Motor neuron (in vitro differentiated cells): ENCODE data around the gene SHKBP1. TPM values are rescaled to one million over a fixed set of nuclear protein-coding genes. Genes with fewer than 3 reads are reported as not detected.
"Not testable (repeated sequence)": the region's sequence is repeated elsewhere in the genome, so short reads cannot be mapped to it uniquely, and the experiment has no call there.

Experiments
- ATAC-seq, 8 experiments: fragments of 200-7000 bp; cut with Tn5 transposase; replicated peaks in 6 of 8; 2 replicates each; pipeline ENCODE4 v1.8.0; 2021; ENCODE audit warnings: mild to moderate bottlenecking in 8 of 8, moderate library complexity in 8 of 8
- H3K27ac ChIP-seq, 2 donors: fragments of 250-450 bp; sonication (Bioruptor Pico); 2 replicates each; pipeline ENCODE4 v1.9.0; 2021; ENCODE audit warnings: antibody characterized with exemption in 2 of 2, mild to moderate bottlenecking in 2 of 2, moderate library complexity in 1 of 2
- H3K4me1 ChIP-seq, 2 donors: fragments of 250-450 bp; sonication (Bioruptor Pico); replicated peaks in 1 of 2; 2 replicates each; pipeline ENCODE4 v1.6.1; 2021; ENCODE audit warnings: antibody characterized with exemption in 2 of 2, mild to moderate bottlenecking in 2 of 2, moderate library complexity in 1 of 2
- H3K4me3 ChIP-seq, 5 donors: fragments of 250-450 bp; sonication (Bioruptor Pico); 2 replicates each; pipeline ENCODE4 v1.9.0; 2021; ENCODE audit warnings: antibody characterized with exemption in 5 of 5, mild to moderate bottlenecking in 5 of 5, moderate library complexity in 4 of 5
- WGBS, 10 experiments: fragments of 450-650 bp; shearing (Covaris generic); methylation state at CpG; one replicate each; pipeline ENCODE4 v1.0.0; 2022; 5-methylcytosine and 5-hydroxymethylcytosine counted together
- in situ Hi-C, 9 experiments: fragments of 400-800 bp; cut with MboI; loops; one replicate each; pipeline ENCODE4 v1.15.0; 2021; ENCODE audit warnings: low sequenced_read_pairs in 9 of 9, low pct_unique_long_range_greater_than_20kb in 2 of 9; ENCODE audit not compliant: unreplicated experiment in 9 of 9
- total RNA-seq, 8 experiments: library from RNA; unstranded; fragments of 300-600 nt; gene quantifications; 2 replicates each; pipeline versions ENCODE4 v1.2.3 to v1.2.4, GENCODE V29; 2022

SHKBP1 gene
- total RNA-seq, 8 experiments from 2014 or later: 10.0 to 37.1 (median 21.2) TPM

GRCh38 chr19:40620161-40620485 is 43.5 kb downstream of the SHKBP1 start:
- H3K27ac ChIP-seq: no peak overlapping the region
- in situ Hi-C loops: no loop called here
- peaks cover 0 to 12% of the 10 kb centered on the region in 2 donors for H3K4me1 ChIP-seq
- ATAC-seq: no peak
- 82 to 94% (median 90%) methylated on average over 2 to 8 of the region's 8 CpGs for WGBS, 10 experiments
- no peak overlapping the region for H3K4me3 ChIP-seq

DNA sequence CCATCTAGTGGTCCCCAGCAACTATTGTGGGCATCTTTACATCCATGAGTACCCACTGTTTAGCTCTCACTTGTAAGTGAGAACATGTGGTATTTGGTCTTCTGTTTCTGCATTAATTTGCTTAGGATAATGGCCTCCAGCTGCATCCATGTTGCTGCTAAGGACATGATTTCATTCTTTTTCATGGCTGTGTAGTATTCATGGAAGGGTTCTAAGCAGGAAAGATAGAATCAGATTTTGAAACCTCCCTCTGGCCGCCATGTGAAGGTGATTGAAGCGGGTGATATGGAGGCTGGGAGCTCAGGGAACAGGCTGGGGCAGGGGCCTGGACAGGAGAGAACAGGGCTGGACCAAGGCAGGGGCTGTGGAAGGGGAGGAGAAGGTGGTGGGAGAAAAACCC is 44.6 kb downstream of the SHKBP1 start:
- H3K4me1 ChIP-seq: peaks cover 0 to 10% of the 10 kb centered on the region in 2 donors
- in situ Hi-C loops: no loop called here
- no peak overlapping the region for H3K27ac ChIP-seq
- 60 to 100% (median 90%) methylated on average over 1 to 2 of the region's 2 CpGs; no CpG with 5 or more reads in 6 of the 10 experiments for WGBS, 10 experiments
- H3K4me3 ChIP-seq: no peak overlapping the region
- no peak for ATAC-seq

DNA sequence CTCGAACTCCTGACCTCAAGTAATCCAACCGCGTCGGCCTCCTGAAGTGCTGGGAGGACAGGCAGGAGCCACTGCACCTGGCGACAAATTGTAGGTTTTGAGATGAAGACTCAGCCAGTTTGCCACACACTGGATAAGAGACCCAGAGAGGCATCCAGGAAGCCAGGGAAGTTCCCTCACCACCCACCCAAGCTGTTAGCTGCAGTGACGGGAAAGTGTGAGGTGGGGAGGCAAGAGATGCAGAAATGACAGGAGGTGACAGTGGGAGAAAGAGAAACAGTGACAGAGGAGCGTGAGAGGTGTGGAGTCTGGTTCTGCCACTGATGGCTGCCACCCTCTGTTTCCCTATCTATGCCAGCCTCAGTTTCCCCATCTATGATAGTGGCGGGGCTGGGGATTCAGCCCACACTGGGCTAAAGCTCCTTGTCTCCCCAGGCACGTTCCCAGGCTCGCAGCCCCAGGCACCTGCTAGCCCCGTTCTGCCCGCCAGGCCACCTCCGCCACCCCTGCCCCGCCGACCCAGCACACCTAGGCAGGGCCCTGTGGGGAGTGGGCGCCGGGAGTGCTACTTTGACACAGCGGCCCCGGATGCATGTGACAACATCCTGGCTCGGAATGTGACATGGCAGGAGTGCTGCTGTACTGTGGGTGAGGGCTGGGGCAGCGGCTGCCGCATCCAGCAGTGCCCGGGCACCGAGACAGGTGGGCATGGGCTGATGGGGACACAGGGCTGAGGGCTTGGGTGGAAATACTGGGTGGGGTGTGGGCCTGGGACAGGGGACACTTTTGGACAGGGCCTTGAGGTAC is 45.5 kb downstream of the SHKBP1 start:
- peaks cover 0 to 10% of the 10 kb centered on the region in 2 donors for H3K4me1 ChIP-seq

GRCh38 chr19:40622773-40623075 is 46.1 kb downstream of the SHKBP1 start:
- ATAC-seq: no peak
- peaks cover 0 to 10% of the 10 kb centered on the region in 2 donors for H3K4me1 ChIP-seq
- in situ Hi-C loops: no loop called here
- H3K27ac ChIP-seq: no peak overlapping the region
- H3K4me3 ChIP-seq: no peak overlapping the region
- 80 to 100% (median 90%) methylated on average over 1 to 5 of the region's 7 CpGs; no CpG with 5 or more reads in 2 of the 10 experiments for WGBS, 10 experiments

More for the DNA sequence above, 45.5 kb downstream of the SHKBP1 start:
- in situ Hi-C loops: no loop called here
- 93 to 100% (median 100%) methylated on average over 1 to 9 of the region's 24 CpGs; no CpG with 5 or more reads in 4 of the 10 experiments for WGBS, 10 experiments
- no peak overlapping the region for H3K27ac ChIP-seq
- H3K4me3 ChIP-seq: no peak overlapping the region
- ATAC-seq: no peak

DNA sequence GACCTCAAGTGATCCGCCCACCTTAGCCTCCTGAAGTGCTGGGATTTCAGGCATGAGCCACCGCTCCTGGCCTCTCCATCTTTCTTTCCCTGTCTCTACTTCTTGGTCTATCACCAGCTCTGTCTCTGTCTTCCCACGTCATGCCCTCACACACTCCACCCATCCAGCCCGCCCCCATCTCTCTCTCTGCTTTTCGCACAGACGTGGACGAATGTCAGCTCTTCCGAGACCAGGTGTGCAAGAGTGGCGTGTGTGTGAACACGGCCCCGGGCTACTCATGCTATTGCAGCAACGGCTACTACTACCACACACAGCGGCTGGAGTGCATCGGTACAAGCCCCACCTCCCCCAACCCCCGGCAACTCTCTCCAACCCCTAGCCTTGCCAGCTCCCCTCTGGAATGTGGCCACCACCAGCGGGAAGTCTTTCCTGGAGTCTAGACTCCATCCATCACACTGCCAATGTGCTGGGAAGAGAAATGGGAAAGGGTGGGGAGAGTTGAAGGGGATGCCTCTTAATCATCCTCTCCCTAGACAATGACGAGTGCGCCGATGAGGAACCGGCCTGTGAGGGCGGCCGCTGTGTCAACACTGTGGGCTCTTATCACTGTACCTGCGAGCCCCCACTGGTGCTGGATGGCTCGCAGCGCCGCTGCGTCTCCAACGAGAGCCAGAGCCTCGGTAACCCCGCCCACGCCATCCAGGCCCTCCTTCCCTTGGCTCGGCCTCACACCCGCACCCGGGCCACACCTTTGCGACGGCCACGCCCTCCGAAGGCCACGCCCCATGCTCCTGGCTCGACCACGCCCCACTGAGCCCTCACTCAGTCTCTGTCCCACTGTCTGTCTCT is 47.0 kb downstream of the SHKBP1 start:
- no peak overlapping the region for H3K27ac ChIP-seq
- in situ Hi-C loops: no loop called here
- peak in 6 of 8 experiments; percentile 66 to 82 (median 75) for ATAC-seq
- H3K4me1 ChIP-seq: peaks cover 0 to 10% of the 10 kb centered on the region in 2 donors
- 38 to 100% (median 73%) methylated on average over 1 to 11 of the region's 41 CpGs; no CpG with 5 or more reads in 3 of the 10 experiments for WGBS, 10 experiments
- H3K4me3 ChIP-seq: no peak overlapping the region

- H3K4me3 ChIP-seq, H3K27ac ChIP-seq, ATAC-seq: not testable (repeated sequence)
- in situ Hi-C loops: loop anchor here in 1 of 9 experiments (25.0 kb wide), 2 partner anchors 312 to 487 kb away; no protein-coding TSS in a partner anchor
- WGBS, 10 experiments: 60 to 100% (median 89%) methylated on average over 1 to 13 of the region's 14 CpGs; no CpG with 5 or more reads in 1 of the 10 experiments
- H3K4me1 ChIP-seq: peaks cover 0 to 10% of the 10 kb centered on the region in 2 donors
These were observed 47.9 kb downstream of the SHKBP1 start for GRCh38 chr19:40624369-40625153.

DNA sequence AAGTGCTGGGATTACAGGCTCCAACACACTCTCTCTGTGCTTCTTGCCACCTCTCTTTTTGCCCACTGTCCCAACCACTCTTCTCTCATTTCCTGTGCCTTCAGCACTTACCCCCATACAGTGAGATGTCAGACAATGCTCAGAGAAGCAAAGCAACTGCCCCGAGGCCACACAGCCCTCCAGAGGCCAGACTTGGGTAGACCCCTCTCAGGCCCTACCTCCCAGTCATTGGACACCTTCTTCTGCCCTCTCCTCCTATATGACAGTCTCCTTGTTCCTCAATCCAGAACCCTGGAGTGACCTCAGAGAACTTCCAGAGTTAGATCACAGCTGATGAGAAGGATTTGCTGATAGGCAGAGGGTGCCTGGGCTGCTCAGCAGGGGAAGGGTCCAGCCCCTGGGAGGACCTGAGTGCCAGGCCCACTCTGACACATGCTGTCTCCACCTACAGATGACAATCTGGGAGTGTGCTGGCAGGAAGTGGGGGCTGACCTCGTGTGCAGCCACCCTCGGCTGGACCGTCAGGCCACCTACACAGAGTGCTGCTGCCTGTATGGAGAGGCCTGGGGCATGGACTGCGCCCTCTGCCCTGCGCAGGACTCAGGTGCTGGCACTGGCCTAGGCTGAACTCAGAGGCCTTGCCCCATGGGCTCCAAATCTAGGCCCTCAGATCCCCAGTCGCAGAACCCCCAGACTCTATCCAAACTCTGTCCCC is 48.9 kb downstream of the SHKBP1 start:
- WGBS, 10 experiments: 94 to 100% methylated on average over 1 to 5 of the region's 7 CpGs; no CpG with 5 or more reads in 8 of the 10 experiments
- no peak for ATAC-seq
- in situ Hi-C loops: loop anchor here in 1 of 9 experiments (25.0 kb wide), 2 partner anchors 313 to 488 kb away; no protein-coding TSS in a partner anchor
- Histone ChIP-seq H3K4me3 (no peak overlapping the region), H3K27ac (no peak overlapping the region), H3K4me1 (peaks cover 0 to 10% of the 10 kb centered on the region in 2 donors)

GRCh38 chr19:40626918-40627317 is 50.2 kb downstream of the SHKBP1 start:
- Histone ChIP-seq H3K4me3 (no peak overlapping the region), H3K4me1 (peaks cover 0 to 10% of the 10 kb centered on the region in 2 donors), H3K27ac (no peak overlapping the region)
- no peak for ATAC-seq
- 94 to 100% (median 100%) methylated on average over 2 to 7 of the region's 24 CpGs; no CpG with 5 or more reads in 7 of the 10 experiments for WGBS, 10 experiments
- in situ Hi-C loops: loop anchor here in 1 of 9 experiments (25.0 kb wide), 2 partner anchors 315 to 490 kb away; no protein-coding TSS in a partner anchor

GRCh38 chr19:40627486-40628279 is 51.0 kb downstream of the SHKBP1 start:
- no peak overlapping the region for H3K27ac ChIP-seq
- H3K4me3 ChIP-seq: no peak overlapping the region
- in situ Hi-C loops: loop anchor here in 1 of 9 experiments (25.0 kb wide), 2 partner anchors 315 to 490 kb away; no protein-coding TSS in a partner anchor
- peak in 1 of 8 experiments; percentile 38 for ATAC-seq
- 81 to 100% (median 96%) methylated on average over 1 to 16 of the region's 39 CpGs for WGBS, 10 experiments
- peaks cover 0 to 13% of the 10 kb centered on the region in 2 donors for H3K4me1 ChIP-seq

GRCh38 chr19:40629346-40629745 is 52.7 kb downstream of the SHKBP1 start:
- WGBS, 10 experiments: 80 to 100% (median 97%) methylated on average over 1 to 20 of the region's 42 CpGs; no CpG with 5 or more reads in 4 of the 10 experiments
- H3K4me3 ChIP-seq: no peak overlapping the region
- H3K4me1 ChIP-seq: peaks cover 0 to 6% of the 10 kb centered on the region in 2 donors
- no peak overlapping the region for H3K27ac ChIP-seq
- in situ Hi-C loops: loop anchor here in 1 of 9 experiments (25.0 kb wide), 2 partner anchors 317 to 492 kb away; no protein-coding TSS in a partner anchor
- no peak for ATAC-seq

- H3K4me3 ChIP-seq: no peak overlapping the region
- H3K4me1 ChIP-seq: peaks cover 0 to 6% of the 10 kb centered on the region in 2 donors
- in situ Hi-C loops: loop anchor here in 1 of 9 experiments (25.0 kb wide), 2 partner anchors 318 to 493 kb away; no protein-coding TSS in a partner anchor
- WGBS, 10 experiments: 50 to 97% (median 79%) methylated on average over 3 to 12 of the region's 16 CpGs; no CpG with 5 or more reads in 2 of the 10 experiments
- H3K27ac ChIP-seq: no peak overlapping the region
- no peak for ATAC-seq
These were observed 54.0 kb downstream of the SHKBP1 start for GRCh38 chr19:40630571-40631160.
